Astrocyte of the spinal cord (primary cell): ENCODE measurements around the gene PAH.

Source experiments
- DNase-seq: peaks from one replicate; pipeline ENCODE4 v3.0.0; 2011; ENCODE audit warnings: low read depth, low spot score
- H3K4me3 ChIP-seq: 2 replicates; pipeline ENCODE4 v1.5.1; 2011; ENCODE audit warnings: low read depth, mild to moderate bottlenecking, low read length, moderate library complexity
- in situ Hi-C: cut with HindIII; loops from 2 replicates; pipeline ENCODE4 v1.10.0; 2017; ENCODE audit warnings: low sequenced_read_pairs
- TF ChIP-seq, protein P1 (sequence below): IDR thresholded peaks from 2 replicates; pipeline ENCODE4 v1.5.1; 2012; ENCODE audit warnings: low read depth, mild to moderate bottlenecking, low read length, inconsistent platforms

PAH gene

DNA sequence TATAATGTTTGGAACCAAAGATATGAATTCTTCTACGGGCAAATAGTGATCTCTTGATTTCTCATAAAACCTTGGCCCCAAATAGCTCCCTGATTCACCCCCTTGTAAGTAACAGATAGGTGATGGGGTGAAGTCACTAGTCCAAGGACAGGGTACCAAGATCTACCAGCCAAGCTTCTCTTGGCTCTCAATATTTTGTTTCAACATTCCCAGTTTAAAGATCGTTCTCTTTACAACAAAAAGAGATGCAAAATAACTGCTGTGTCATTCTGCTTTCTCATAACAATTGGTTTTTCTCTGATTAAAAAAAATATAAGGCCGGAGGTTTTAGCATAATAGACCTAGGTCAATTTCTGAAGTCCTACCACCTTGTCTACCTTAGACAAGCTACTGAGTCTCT lies 11.8 kb downstream of the PAH start:
- DNase-seq = no peak
- in situ Hi-C loops = no loop called here
- H3K4me3 ChIP-seq = no peak overlapping the region
- TF ChIP-seq, protein P1, sequence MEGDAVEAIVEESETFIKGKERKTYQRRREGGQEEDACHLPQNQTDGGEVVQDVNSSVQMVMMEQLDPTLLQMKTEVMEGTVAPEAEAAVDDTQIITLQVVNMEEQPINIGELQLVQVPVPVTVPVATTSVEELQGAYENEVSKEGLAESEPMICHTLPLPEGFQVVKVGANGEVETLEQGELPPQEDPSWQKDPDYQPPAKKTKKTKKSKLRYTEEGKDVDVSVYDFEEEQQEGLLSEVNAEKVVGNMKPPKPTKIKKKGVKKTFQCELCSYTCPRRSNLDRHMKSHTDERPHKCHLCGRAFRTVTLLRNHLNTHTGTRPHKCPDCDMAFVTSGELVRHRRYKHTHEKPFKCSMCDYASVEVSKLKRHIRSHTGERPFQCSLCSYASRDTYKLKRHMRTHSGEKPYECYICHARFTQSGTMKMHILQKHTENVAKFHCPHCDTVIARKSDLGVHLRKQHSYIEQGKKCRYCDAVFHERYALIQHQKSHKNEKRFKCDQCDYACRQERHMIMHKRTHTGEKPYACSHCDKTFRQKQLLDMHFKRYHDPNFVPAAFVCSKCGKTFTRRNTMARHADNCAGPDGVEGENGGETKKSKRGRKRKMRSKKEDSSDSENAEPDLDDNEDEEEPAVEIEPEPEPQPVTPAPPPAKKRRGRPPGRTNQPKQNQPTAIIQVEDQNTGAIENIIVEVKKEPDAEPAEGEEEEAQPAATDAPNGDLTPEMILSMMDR = no peak

DNA sequence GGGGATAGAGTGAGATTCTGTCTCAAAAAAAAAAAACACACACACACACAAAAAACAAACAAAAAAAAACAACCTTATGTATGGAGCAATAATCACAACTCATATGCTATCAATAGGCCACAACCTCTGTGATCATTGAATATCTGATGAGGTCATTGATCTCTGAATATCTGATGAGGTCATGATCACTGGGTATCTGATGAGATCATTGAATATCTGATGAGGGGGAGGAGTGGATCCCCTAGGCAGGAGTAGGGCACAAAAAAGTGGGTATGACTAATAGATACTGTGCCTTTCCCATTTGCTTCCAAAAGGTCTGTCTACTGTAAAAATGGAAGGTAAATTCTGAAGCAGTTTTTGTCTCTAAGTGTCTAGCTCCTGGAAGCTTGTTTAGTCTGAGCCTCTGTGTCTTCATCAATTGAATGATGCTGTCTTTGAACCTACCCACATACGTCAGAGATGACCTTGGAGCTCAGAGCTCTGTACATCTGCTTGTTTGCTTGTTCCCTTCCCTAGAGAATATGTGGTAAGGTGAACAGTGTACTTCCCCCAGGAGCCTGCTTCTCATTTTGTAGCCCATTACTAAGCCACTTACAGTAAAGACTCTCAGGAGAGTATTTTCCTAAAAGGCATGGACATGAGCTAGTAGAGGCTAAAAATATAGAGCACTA lies 13.6 kb downstream of the PAH start:
- TF ChIP-seq, protein P1 = no peak
- no peak for DNase-seq
- no peak overlapping the region for H3K4me3 ChIP-seq
- in situ Hi-C loops = no loop called here

DNA sequence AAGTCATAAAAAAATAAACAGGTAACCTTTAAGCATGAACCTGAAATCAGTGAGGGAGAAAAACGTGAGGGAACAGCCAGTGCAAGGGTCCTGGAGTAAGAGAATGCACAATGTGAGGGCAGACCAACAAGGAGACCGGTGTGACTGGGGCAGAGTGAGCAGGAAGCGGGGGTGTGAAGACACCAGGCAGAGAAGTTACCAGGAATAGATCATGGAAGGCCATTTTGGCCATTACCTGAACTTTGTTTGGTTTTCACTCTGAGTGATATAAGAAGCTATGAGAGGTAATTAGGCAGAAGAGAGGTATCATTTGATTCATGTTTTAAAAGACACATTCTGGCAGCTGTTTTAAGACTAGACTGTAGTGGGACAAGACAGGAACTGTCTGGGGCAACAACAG lies 15.0 kb downstream of the PAH start:
- in situ Hi-C loops = no loop called here
- no peak overlapping the region for H3K4me3 ChIP-seq
- TF ChIP-seq, protein P1 = no peak
- DNase-seq = no peak

DNA sequence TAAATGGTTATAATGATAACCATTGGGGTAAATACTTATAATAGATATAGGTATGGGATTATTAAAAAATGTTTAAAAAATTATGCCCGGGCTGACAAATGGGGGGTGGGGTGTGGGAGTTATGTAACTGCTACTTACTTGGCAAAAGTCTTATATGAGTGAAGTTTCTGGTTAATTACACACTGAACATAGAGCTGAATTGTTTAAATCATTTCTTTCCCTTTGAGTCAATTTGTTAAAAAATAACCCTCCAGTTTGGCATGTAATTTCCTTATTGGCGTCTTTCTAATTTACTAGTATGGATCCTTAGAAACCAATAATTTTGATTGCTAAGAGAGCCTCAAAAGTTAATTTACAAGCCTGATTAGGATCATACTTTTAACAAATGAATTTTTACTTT lies 16.7 kb downstream of the PAH start:
- DNase-seq = no peak
- H3K4me3 ChIP-seq = no peak overlapping the region
- in situ Hi-C loops = no loop called here
- TF ChIP-seq, protein P1 = no peak

DNA sequence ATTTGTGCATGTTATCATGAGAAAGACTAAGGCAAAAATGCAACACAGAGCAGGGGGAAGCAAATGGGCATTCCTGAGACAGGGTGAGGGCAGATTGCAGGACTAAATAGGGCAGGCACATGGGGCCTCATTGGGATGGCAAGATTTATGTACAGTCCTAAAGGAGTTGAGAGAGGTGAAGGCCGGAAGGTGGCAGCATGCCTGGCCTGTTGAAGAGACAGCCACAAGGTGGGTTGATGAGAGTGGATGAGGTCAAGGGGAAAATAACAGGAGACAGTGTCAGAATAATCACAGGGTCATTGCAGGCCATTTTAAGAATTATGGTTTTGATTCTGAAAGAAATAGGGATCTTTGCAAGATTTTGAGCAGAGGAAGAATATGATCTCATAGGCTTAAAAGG lies 21.0 kb downstream of the PAH start:
- no peak for DNase-seq
- TF ChIP-seq, protein P1 = no peak
- no peak overlapping the region for H3K4me3 ChIP-seq
- in situ Hi-C loops = no loop called here

DNA sequence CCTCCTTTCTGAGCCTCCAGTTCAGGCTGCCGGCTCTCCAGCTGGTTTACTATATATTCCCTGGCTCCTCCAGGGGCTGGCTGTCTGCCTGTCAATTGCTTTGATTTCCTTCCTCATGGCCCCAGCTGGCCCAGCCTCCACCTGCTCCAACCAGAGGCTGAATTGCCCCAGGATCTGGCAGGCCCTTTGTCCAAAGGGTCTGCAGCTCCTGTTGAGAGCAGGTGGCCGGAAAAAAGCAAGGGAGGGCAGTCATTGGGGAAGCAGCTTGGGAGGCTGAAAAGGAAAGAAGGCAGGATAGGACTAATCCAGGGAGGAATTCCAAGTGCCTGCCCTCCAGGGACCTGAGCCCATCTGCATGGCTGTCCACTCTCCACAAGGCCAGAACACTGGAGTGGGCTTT lies 25.3 kb downstream of the PAH start:
- in situ Hi-C loops = no loop called here
- no peak overlapping the region for H3K4me3 ChIP-seq
- TF ChIP-seq, protein P1 = no peak
- no peak for DNase-seq
